GM18498 (cell line): Measurements from ENCODE around the gene SORL1.
"Not testable (repeated sequence)": the region's sequence is repeated elsewhere in the genome, so short reads cannot be mapped to it uniquely, and the experiment has no call there.

Source experiments
- ATAC-seq: cut with Tn5 transposase; IDR thresholded peaks from one replicate; pipeline ENCODE4 v1.9.1; 2021; ENCODE audit warnings: mild to moderate bottlenecking, moderate library complexity; ENCODE audit not compliant: unreplicated experiment

The SORL1 gene

GRCh38 chr11:121615501-121615900 lies 163.4 kb downstream of the SORL1 start:
- no peak for ATAC-seq

- ATAC-seq: no peak
Observed at GRCh38 chr11:121618516-121618915, 166.4 kb downstream of the SORL1 start.

GRCh38 chr11:121625777-121626506 lies 173.8 kb downstream of the SORL1 start:
- no peak for ATAC-seq

GRCh38 chr11:121626507-121626875 lies 174.4 kb downstream of the SORL1 start:
- no peak for ATAC-seq

- ATAC-seq: no peak
Observed at GRCh38 chr11:121626980-121627379, 174.9 kb downstream of the SORL1 start.

- no peak for ATAC-seq
Observed at GRCh38 chr11:121630041-121630440, 177.9 kb downstream of the SORL1 start.

GRCh38 chr11:121631456-121631855 lies 179.3 kb downstream of the SORL1 start:
- no peak for ATAC-seq

GRCh38 chr11:121634273-121634672 lies 182.2 kb downstream of the SORL1 start:
- no peak for ATAC-seq

GRCh38 chr11:121634889-121635288 lies 182.8 kb downstream of the SORL1 start:
- ATAC-seq: no peak

GRCh38 chr11:121636081-121636799 lies 184.1 kb downstream of the SORL1 start:
- no peak for ATAC-seq

- no peak for ATAC-seq
Observed at GRCh38 chr11:121636800-121637176, 184.7 kb downstream of the SORL1 start.

- not testable (repeated sequence) for ATAC-seq
Observed at GRCh38 chr11:121637587-121637986, 185.5 kb downstream of the SORL1 start.

- ATAC-seq: no peak
Observed at GRCh38 chr11:121643479-121644186, 191.5 kb downstream of the SORL1 start.

- no peak for ATAC-seq
Observed at GRCh38 chr11:121644187-121644512, 192.0 kb downstream of the SORL1 start.

- no peak for ATAC-seq
Observed at GRCh38 chr11:121645001-121645400, 192.9 kb downstream of the SORL1 start.

- no peak for ATAC-seq
Observed at GRCh38 chr11:121645596-121645995, 193.5 kb downstream of the SORL1 start.

- no peak for ATAC-seq
Observed at GRCh38 chr11:121648306-121648705, 196.2 kb downstream of the SORL1 start.

GRCh38 chr11:121649798-121650197 lies 197.7 kb downstream of the SORL1 start:
- ATAC-seq: no peak

- no peak for ATAC-seq
Observed at GRCh38 chr11:121650351-121651256, 198.5 kb downstream of the SORL1 start.

- ATAC-seq: no peak
Observed at GRCh38 chr11:121651257-121651605, 199.1 kb downstream of the SORL1 start.

- no peak for ATAC-seq
Observed at GRCh38 chr11:121652971-121653370, 200.9 kb downstream of the SORL1 start.
